GM19452 (cell line): ENCODE measurements around the gene AOAH.
"Not testable (repeated sequence)": the region's sequence is repeated elsewhere in the genome, so short reads cannot be mapped to it uniquely, and the experiment has no call there.

ENCODE experiments used
- ATAC-seq: cut with Tn5 transposase; IDR thresholded peaks from one replicate; pipeline ENCODE4 v1.9.1; 2021; ENCODE audit not compliant: unreplicated experiment

Gene AOAH

GRCh38 chr7:36736899-36737211 is 12.6 kb upstream of the AOAH start:
- peak; percentile 94 for ATAC-seq

- ATAC-seq: peak; percentile 42
These were observed 12.0 kb upstream of the AOAH start for GRCh38 chr7:36736090-36736898.

GRCh38 chr7:36735172-36735571 is 10.9 kb upstream of the AOAH start:
- ATAC-seq: no peak

GRCh38 chr7:36734731-36735130 is 10.4 kb upstream of the AOAH start:
- no peak for ATAC-seq

- ATAC-seq: no peak
These were observed 9.1 kb upstream of the AOAH start for GRCh38 chr7:36733411-36733810.

- ATAC-seq: no peak
These were observed 8.5 kb upstream of the AOAH start for GRCh38 chr7:36732806-36733205.

GRCh38 chr7:36730046-36730445 is 5.8 kb upstream of the AOAH start:
- ATAC-seq: no peak

- no peak for ATAC-seq
These were observed 3.8 kb upstream of the AOAH start for GRCh38 chr7:36728143-36728542.

- ATAC-seq: no peak
These were observed 2.7 kb upstream of the AOAH start for GRCh38 chr7:36726806-36727503.

- no peak for ATAC-seq
These were observed 2.0 kb upstream of the AOAH start for GRCh38 chr7:36726311-36726710.

- no peak for ATAC-seq
These were observed 702 bp upstream of the AOAH start for GRCh38 chr7:36724996-36725395.

- no peak for ATAC-seq
These were observed 1.0 kb downstream of the AOAH start for GRCh38 chr7:36723291-36723690.

GRCh38 chr7:36719083-36719632 is 5.1 kb downstream of the AOAH start:
- no peak for ATAC-seq

- ATAC-seq: no peak
These were observed 6.7 kb downstream of the AOAH start for GRCh38 chr7:36717586-36717985.

- ATAC-seq: not testable (repeated sequence)
These were observed 7.5 kb downstream of the AOAH start for GRCh38 chr7:36716802-36717201.

GRCh38 chr7:36712015-36712414 is 12.3 kb downstream of the AOAH start:
- ATAC-seq: no peak

- ATAC-seq: no peak
These were observed 13.0 kb downstream of the AOAH start for GRCh38 chr7:36711256-36711655.

GRCh38 chr7:36710186-36710791 is 14.0 kb downstream of the AOAH start:
- ATAC-seq: no peak

- no peak for ATAC-seq
These were observed 15.5 kb downstream of the AOAH start for GRCh38 chr7:36708767-36709166.

GRCh38 chr7:36707898-36708297 is 16.4 kb downstream of the AOAH start:
- ATAC-seq: no peak

- ATAC-seq: no peak
These were observed 16.8 kb downstream of the AOAH start for GRCh38 chr7:36707465-36707864.

GRCh38 chr7:36703860-36704259 is 20.4 kb downstream of the AOAH start:
- ATAC-seq: not testable (repeated sequence)
